Mucosa of stomach (tissue), 1 donor: Measurements from ENCODE around the gene RNGTT.

Experiments
- H3K27me3 ChIP-seq: one replicate; pipeline ENCODE4 v1.7.0; 2013; ENCODE audit warnings: mild to moderate bottlenecking, low read length; ENCODE audit not compliant: control insufficient read depth, insufficient read depth
- H3K36me3 ChIP-seq: one replicate; pipeline ENCODE4 v1.7.0; 2013; ENCODE audit warnings: low read length; ENCODE audit not compliant: control insufficient read depth, insufficient read depth
- H3K4me1 ChIP-seq: one replicate; pipeline ENCODE4 v1.7.0; 2013; ENCODE audit warnings: mild to moderate bottlenecking, low read length; ENCODE audit not compliant: control insufficient read depth, insufficient read depth
- H3K4me3 ChIP-seq: one replicate; pipeline ENCODE4 v1.7.0; 2013; ENCODE audit warnings: low read length
- H3K9ac ChIP-seq: one replicate; pipeline ENCODE4 v1.7.0; 2013; ENCODE audit warnings: mild to moderate bottlenecking, low read length, moderate library complexity
- H3K9me3 ChIP-seq: one replicate; pipeline ENCODE4 v1.7.0; 2013; ENCODE audit warnings: mild to moderate bottlenecking, low read length, moderate library complexity; ENCODE audit not compliant: control insufficient read depth
- donor health status: Pancreatic carcinoma.

Gene RNGTT

GRCh38 chr6:88650029-88650619 is 313.3 kb downstream of the RNGTT start:
- no peaks in the 10 kb centered on the region for H3K9me3 ChIP-seq
- H3K27me3 ChIP-seq, result no peaks in the 10 kb centered on the region
- no peak overlapping the region for H3K4me3 ChIP-seq
- no peaks in the 10 kb centered on the region for H3K36me3 ChIP-seq
- H3K9ac ChIP-seq, result no peak overlapping the region
- no peaks in the 10 kb centered on the region for H3K4me1 ChIP-seq

GRCh38 chr6:88641178-88641903 is 322.1 kb downstream of the RNGTT start:
- H3K27me3 ChIP-seq, result no peaks in the 10 kb centered on the region
- no peaks in the 10 kb centered on the region for H3K9me3 ChIP-seq
- no peaks in the 10 kb centered on the region for H3K4me1 ChIP-seq
- H3K9ac ChIP-seq, result no peak overlapping the region
- no peaks in the 10 kb centered on the region for H3K36me3 ChIP-seq
- H3K4me3 ChIP-seq, result no peak overlapping the region

GRCh38 chr6:88637761-88638545 is 325.5 kb downstream of the RNGTT start:
- Histone ChIP-seq H3K9ac (no peak overlapping the region), H3K36me3 (no peaks in the 10 kb centered on the region), H3K4me1 (no peaks in the 10 kb centered on the region), H3K9me3 (no peaks in the 10 kb centered on the region), H3K27me3 (no peaks in the 10 kb centered on the region), H3K4me3 (no peak overlapping the region)

- H3K36me3 ChIP-seq, result no peaks in the 10 kb centered on the region
- H3K4me3 ChIP-seq, result no peak overlapping the region
- H3K4me1 ChIP-seq, result no peaks in the 10 kb centered on the region
- no peaks in the 10 kb centered on the region for H3K27me3 ChIP-seq
- H3K9me3 ChIP-seq, result no peaks in the 10 kb centered on the region
- no peak overlapping the region for H3K9ac ChIP-seq
Measured at GRCh38 chr6:88636871-88637270, 326.5 kb downstream of the RNGTT start.

- Histone ChIP-seq H3K9ac (no peak overlapping the region), H3K27me3 (no peaks in the 10 kb centered on the region), H3K36me3 (no peaks in the 10 kb centered on the region), H3K9me3 (no peaks in the 10 kb centered on the region), H3K4me1 (no peaks in the 10 kb centered on the region), H3K4me3 (no peak overlapping the region)
Measured at GRCh38 chr6:88633782-88634181, 329.6 kb downstream of the RNGTT start.

- H3K9ac ChIP-seq, result no peak overlapping the region
- no peak overlapping the region for H3K4me3 ChIP-seq
- no peaks in the 10 kb centered on the region for H3K36me3 ChIP-seq
- H3K27me3 ChIP-seq, result no peaks in the 10 kb centered on the region
- H3K4me1 ChIP-seq, result no peaks in the 10 kb centered on the region
- H3K9me3 ChIP-seq, result no peaks in the 10 kb centered on the region
Measured at GRCh38 chr6:88631830-88632229, 331.6 kb downstream of the RNGTT start.

- no peaks in the 10 kb centered on the region for H3K4me1 ChIP-seq
- no peak overlapping the region for H3K4me3 ChIP-seq
- H3K9ac ChIP-seq, result no peak overlapping the region
- H3K36me3 ChIP-seq, result no peaks in the 10 kb centered on the region
- H3K27me3 ChIP-seq, result no peaks in the 10 kb centered on the region
- no peaks in the 10 kb centered on the region for H3K9me3 ChIP-seq
Measured at GRCh38 chr6:88629838-88630494, 333.5 kb downstream of the RNGTT start.

- Histone ChIP-seq H3K27me3 (no peaks in the 10 kb centered on the region), H3K9ac (no peak overlapping the region), H3K4me3 (no peak overlapping the region), H3K4me1 (no peaks in the 10 kb centered on the region), H3K36me3 (no peaks in the 10 kb centered on the region), H3K9me3 (no peaks in the 10 kb centered on the region)
Measured at GRCh38 chr6:88626460-88626859, 337.0 kb downstream of the RNGTT start.

GRCh38 chr6:88623531-88623930 is 339.9 kb downstream of the RNGTT start:
- Histone ChIP-seq H3K9ac (no peak overlapping the region), H3K27me3 (no peaks in the 10 kb centered on the region), H3K4me1 (no peaks in the 10 kb centered on the region)

GRCh38 chr6:88619951-88620350 is 343.5 kb downstream of the RNGTT start:
- Histone ChIP-seq H3K9me3 (no peaks in the 10 kb centered on the region), H3K4me3 (no peak overlapping the region), H3K9ac (no peak overlapping the region), H3K27me3 (no peaks in the 10 kb centered on the region), H3K4me1 (no peaks in the 10 kb centered on the region), H3K36me3 (no peaks in the 10 kb centered on the region)

More at GRCh38 chr6:88623531-88623930, 339.9 kb downstream of the RNGTT start:
- no peaks in the 10 kb centered on the region for H3K36me3 ChIP-seq
- H3K4me3 ChIP-seq, result no peak overlapping the region
- H3K9me3 ChIP-seq, result no peaks in the 10 kb centered on the region

GRCh38 chr6:88616380-88616779 is 347.0 kb downstream of the RNGTT start:
- Histone ChIP-seq H3K36me3 (no peaks in the 10 kb centered on the region), H3K4me3 (no peak overlapping the region), H3K4me1 (no peaks in the 10 kb centered on the region), H3K9me3 (no peaks in the 10 kb centered on the region), H3K9ac (no peak overlapping the region), H3K27me3 (no peaks in the 10 kb centered on the region)
